GM10266 (cell line): Measurements from ENCODE around the gene SEBOX.

Experiments used
- DNase-seq: peaks from one replicate; pipeline ENCODE4 v3.0.0; 2012; ENCODE audit errors: extremely low spot score
- TF ChIP-seq, protein P1 (sequence below): IDR thresholded peaks from 2 replicates; pipeline ENCODE4 v1.5.1; 2012; ENCODE audit warnings: mild to moderate bottlenecking, low read depth; ENCODE audit not compliant: control insufficient read depth, insufficient read depth; ENCODE audit errors: missing control alignments

The SEBOX gene

DNA sequence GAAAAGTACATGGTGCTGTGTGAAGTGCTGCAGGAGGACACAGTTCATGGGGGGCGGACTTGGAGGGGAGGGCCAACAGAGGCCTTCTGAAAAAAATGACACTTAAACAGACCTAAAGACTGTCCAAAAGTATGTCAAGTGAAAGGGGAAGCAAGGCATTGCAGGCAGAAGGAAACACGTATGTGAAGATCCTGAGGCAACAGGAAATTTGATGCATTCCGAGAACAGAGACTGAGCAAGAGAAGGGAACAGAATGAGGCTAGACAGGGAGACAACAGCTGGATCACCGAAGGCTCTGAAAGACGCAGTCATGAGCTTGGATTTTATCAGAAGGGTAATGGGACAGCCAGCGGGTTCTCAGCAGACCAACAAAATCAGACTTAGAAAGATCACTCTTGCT lies 30.8 kb downstream of the SEBOX start:
- no peak for DNase-seq
- TF ChIP-seq, protein P1, sequence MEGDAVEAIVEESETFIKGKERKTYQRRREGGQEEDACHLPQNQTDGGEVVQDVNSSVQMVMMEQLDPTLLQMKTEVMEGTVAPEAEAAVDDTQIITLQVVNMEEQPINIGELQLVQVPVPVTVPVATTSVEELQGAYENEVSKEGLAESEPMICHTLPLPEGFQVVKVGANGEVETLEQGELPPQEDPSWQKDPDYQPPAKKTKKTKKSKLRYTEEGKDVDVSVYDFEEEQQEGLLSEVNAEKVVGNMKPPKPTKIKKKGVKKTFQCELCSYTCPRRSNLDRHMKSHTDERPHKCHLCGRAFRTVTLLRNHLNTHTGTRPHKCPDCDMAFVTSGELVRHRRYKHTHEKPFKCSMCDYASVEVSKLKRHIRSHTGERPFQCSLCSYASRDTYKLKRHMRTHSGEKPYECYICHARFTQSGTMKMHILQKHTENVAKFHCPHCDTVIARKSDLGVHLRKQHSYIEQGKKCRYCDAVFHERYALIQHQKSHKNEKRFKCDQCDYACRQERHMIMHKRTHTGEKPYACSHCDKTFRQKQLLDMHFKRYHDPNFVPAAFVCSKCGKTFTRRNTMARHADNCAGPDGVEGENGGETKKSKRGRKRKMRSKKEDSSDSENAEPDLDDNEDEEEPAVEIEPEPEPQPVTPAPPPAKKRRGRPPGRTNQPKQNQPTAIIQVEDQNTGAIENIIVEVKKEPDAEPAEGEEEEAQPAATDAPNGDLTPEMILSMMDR: no peak

DNA sequence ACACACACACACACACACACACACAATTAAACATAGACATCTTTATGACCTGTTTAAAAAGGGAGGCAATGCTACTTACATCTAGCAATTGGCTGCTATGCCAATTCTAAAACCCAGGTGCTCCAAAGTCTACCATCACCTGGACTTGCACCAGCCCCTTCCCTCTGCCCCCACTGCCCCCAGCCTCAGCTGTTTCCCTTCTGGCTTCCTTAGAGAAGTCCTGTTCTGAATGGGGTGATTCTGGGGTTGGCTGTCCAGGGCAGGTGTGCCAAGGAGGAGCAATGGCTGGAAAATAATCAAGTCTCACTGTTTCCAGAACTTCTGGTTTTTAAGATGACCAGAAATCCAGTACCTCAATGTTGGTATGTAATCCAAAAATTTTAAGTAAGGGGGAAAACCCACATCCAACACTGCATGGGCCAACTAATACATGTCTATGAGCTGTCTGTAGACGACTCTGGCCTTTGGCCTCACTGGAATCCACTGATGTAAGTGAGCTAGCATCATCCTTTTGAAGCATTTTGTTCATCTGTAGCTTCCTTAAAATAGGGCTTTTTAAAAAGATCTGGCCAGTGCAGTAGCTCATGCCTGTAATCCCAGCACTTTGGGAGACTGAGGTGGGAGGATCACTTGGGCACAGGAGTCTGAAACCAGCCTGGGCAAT lies 31.8 kb downstream of the SEBOX start:
- TF ChIP-seq, protein P1: no peak
- no peak for DNase-seq

DNA sequence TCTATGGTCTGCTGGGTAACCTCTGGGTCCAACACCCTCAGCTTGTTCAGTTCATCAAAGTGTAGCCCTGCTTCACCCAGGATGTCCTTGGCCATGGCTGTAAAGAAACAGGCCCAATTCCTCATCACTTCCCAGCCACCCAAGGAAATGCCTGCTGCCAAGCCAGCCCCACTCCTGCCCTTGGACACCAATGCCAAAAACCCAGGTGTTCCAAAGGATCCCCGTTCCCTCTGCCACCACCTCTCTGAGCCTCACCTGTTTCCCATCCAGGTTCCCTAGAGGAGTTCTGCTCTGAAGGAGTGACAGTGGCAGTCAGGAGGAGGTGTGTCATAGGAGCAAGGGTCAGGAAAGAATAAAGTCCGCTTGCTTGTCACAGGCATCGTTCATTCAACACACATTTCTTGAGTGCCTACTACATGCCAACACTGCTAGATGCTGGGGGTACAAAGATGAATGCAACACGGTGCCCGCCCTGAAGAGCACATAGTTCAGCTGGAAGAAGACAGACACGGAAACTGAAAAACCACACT lies 33.0 kb downstream of the SEBOX start:
- no peak for DNase-seq

DNA sequence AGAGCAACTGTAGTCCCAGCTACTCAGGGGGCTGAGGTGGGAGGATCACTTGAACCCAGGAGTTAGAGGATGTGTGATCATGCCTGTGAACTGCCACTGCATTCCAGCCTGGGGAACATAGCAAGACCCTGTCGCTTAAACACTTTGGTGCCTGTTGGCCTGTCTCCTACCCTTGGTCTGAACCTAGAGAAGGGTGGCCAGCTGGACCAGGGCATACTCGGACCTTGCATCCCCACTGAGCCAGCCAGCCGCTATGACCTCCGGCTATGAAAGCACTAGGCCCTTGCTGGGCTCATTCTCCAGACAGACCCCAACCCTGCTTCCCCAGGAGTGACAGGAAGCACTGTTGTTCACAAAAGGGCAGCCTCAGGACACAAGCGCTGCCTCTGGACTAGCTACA lies 34.3 kb downstream of the SEBOX start:
- TF ChIP-seq, protein P1: no peak
- DNase-seq: no peak

More for the DNA sequence above, 33.0 kb downstream of the SEBOX start:
- TF ChIP-seq, protein P1: no peak

DNA sequence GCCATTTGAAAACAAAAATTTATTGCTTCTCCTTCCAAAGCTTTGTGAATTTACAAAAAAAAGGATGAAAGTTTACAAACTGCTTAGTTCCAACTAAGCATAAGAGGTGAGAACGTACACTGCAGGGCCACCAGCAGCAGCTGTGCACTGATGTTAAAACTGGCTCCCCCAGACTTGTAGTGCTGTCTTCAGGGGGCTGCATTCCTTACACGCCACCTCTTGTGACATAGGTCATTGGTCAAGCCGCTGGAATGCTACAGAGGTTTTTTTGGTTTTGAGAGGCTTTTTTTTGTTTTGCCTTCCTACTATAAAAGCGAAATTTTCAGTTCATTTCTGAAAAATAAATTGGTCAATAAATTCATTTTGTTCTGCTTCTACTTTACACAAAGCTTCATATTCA lies 36.7 kb downstream of the SEBOX start:
- TF ChIP-seq, protein P1: no peak
- DNase-seq: no peak

DNA sequence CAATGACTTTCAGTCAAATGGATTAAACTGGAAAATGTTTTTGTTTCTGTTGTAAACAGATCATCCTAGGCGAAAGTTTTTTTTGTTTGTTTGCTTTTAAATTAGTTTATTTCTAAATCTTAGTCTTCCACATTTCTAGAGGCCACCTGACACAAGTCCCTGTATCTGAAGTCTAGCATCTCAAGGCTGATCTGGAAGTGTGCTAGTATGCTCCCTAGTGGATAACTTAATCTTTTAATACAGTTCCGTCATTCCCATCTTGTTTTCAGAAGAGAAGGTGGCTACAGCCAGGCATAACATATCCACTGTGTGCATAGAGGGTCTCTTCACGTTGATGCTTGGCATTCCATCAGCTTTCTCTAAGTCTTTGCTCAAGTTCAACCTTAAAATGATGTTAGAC lies 37.3 kb downstream of the SEBOX start:
- no peak for DNase-seq

More for the DNA sequence above, 37.3 kb downstream of the SEBOX start:
- TF ChIP-seq, protein P1: no peak
